Measurements from ENCODE around the gene ARHGAP10. TPM values are rescaled to one million over a fixed set of nuclear protein-coding genes. Genes with fewer than 3 reads are reported as not detected.

Gene ARHGAP10
- total RNA-seq, 1 experiment from 2014 or later = 9.0 TPM

DNA sequence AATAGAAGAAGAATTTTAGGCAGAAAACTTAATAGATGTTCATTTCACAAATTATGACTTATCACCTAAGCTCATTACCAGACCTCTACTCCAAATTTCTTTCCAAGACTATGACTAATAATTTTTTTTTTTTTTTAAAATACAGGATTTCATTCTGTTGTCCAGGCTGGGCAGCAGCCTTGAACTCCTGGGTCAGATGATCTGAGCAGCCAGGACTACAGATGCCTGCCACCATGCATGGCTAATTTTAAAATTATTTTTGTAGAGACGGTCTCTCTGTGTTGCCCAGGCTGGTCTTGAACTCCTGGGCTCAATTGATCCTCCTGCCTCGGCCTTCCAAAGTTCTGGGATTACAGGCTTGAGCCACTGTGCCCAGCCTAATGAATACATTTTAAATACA is 119.2 kb downstream of the ARHGAP10 start:
- H3K9me3 ChIP-seq (ENCODE audit: low read length) = no peaks in the 10 kb centered on the region
- H3F3A ChIP-seq (ENCODE audit: low read length, unreplicated experiment) = no peaks in the 10 kb centered on the region
- no peak overlapping the region for H3K27ac ChIP-seq (ENCODE audit: low read length)
- no peaks in the 10 kb centered on the region for H4K20me1 ChIP-seq (ENCODE audit: low read length)
- no peaks in the 10 kb centered on the region for H3K4me1 ChIP-seq (ENCODE audit: insufficient read depth, low read length)
- ChIA-PET CTCF (no interaction called here), POLR2A (ENCODE audit: unreplicated experiment) (no interaction called here)
- TF ChIP-seq EZH2 (IDR thresholded peaks at IDR 0.05; ENCODE audit: low read length, unreplicated experiment) (no peak), EZH2phosphoT487 (IDR thresholded peaks at IDR 0.05; ENCODE audit: borderline replicate concordance, low read length) (no peak)
- TF ChIP-seq, protein P1, sequence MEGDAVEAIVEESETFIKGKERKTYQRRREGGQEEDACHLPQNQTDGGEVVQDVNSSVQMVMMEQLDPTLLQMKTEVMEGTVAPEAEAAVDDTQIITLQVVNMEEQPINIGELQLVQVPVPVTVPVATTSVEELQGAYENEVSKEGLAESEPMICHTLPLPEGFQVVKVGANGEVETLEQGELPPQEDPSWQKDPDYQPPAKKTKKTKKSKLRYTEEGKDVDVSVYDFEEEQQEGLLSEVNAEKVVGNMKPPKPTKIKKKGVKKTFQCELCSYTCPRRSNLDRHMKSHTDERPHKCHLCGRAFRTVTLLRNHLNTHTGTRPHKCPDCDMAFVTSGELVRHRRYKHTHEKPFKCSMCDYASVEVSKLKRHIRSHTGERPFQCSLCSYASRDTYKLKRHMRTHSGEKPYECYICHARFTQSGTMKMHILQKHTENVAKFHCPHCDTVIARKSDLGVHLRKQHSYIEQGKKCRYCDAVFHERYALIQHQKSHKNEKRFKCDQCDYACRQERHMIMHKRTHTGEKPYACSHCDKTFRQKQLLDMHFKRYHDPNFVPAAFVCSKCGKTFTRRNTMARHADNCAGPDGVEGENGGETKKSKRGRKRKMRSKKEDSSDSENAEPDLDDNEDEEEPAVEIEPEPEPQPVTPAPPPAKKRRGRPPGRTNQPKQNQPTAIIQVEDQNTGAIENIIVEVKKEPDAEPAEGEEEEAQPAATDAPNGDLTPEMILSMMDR (conservative IDR thresholded peaks at IDR 0.05; ENCODE audit: low read depth, low read length) = no peak
- DNase-seq (no peak), ATAC-seq (no peak)
- H2AFZ ChIP-seq (ENCODE audit: low read length) = no peak overlapping the region
- H3K79me2 ChIP-seq (ENCODE audit: low read length) = no peaks in the 10 kb centered on the region
- H3K9me2 ChIP-seq (replicated peaks; ENCODE audit: low read length) = no peaks in the 10 kb centered on the region
- no peaks in the 10 kb centered on the region for H3K36me3 ChIP-seq (ENCODE audit: low read depth, low read length)
- intact Hi-C loops (cut with micrococcal nuclease) = no loop called here
- H3K9ac ChIP-seq (ENCODE audit: low read length) = no peak overlapping the region
- no peak overlapping the region for H3K4me3 ChIP-seq (ENCODE audit: low read length)
- no peaks in the 10 kb centered on the region for H3K27me3 ChIP-seq (ENCODE audit: low read length)
- H3K4me2 ChIP-seq (ENCODE audit: low read length) = no peak overlapping the region
- BruUV-seq (replicated peaks) = no TSS peak

DNA sequence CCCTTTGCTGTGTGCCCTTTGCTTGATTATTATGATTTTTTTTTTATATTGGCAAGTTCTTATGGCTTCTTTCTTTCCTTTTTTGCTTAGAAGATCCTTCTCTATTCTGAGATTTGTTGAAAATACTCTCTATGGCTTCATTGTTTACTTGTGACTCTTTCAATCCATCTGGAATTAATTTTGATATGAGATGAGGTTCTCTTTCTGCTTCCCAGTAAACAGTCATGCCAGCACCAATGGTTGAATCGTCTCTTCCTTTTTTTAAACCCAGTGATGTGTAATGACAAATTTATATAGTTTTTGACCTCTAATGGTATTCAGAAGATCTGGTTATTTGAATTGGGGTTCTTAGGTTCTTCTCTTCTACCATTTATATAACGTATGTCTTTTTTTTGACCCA is 121.8 kb downstream of the ARHGAP10 start:
- H3K36me3 ChIP-seq (ENCODE audit: low read depth, low read length) = no peaks in the 10 kb centered on the region
- H3K27me3 ChIP-seq (ENCODE audit: low read length) = no peaks in the 10 kb centered on the region
- no peaks in the 10 kb centered on the region for H3K9me2 ChIP-seq (replicated peaks; ENCODE audit: low read length)
- no peak overlapping the region for H3K4me3 ChIP-seq (ENCODE audit: low read length)
- H3K9me3 ChIP-seq (ENCODE audit: low read length) = no peaks in the 10 kb centered on the region
- no peak overlapping the region for H3K9ac ChIP-seq (ENCODE audit: low read length)
- no peak overlapping the region for H3K4me2 ChIP-seq (ENCODE audit: low read length)
- no peaks in the 10 kb centered on the region for H4K20me1 ChIP-seq (ENCODE audit: low read length)
- no peak for ATAC-seq
- H2AFZ ChIP-seq (ENCODE audit: low read length) = no peak overlapping the region
- H3K79me2 ChIP-seq (ENCODE audit: low read length) = no peaks in the 10 kb centered on the region
- ChIA-PET CTCF (no interaction called here), POLR2A (ENCODE audit: unreplicated experiment) (no interaction called here)
- H3K4me1 ChIP-seq (ENCODE audit: insufficient read depth, low read length) = no peaks in the 10 kb centered on the region
- TF ChIP-seq EZH2 (IDR thresholded peaks at IDR 0.05; ENCODE audit: low read length, unreplicated experiment) (no peak), EZH2phosphoT487 (IDR thresholded peaks at IDR 0.05; ENCODE audit: borderline replicate concordance, low read length) (no peak)
- TF ChIP-seq, protein P1 (conservative IDR thresholded peaks at IDR 0.05; ENCODE audit: low read depth, low read length) = no peak
- DNase-seq = no peak
- intact Hi-C loops (cut with micrococcal nuclease) = no loop called here
- no peak overlapping the region for H3K27ac ChIP-seq (ENCODE audit: low read length)
- no peaks in the 10 kb centered on the region for H3F3A ChIP-seq (ENCODE audit: low read length, unreplicated experiment)
- no TSS peak for BruUV-seq (replicated peaks)

DNA sequence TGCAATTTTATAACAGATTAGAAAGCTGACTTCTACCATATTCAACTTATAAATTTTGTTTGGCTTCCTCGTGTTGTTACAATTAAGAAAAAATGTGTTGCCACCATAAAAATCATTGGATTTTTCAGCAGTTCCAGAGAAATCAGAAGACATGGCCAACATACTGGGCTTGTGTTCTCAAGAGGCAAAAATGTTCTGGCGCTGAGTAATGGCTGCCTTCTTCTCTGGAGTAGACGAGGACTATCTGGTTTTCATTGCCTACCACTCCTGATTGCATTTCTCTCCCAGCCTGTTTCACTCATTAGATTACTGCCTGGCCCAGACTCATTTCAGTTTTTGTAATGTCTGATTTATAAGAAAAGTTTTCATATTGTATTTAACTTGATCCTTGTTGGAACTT is 122.3 kb downstream of the ARHGAP10 start:
- ATAC-seq (no peak), DNase-seq (no peak)
- Histone ChIP-seq H3K4me1 (ENCODE audit: insufficient read depth, low read length) (no peaks in the 10 kb centered on the region), H3K9me3 (ENCODE audit: low read length) (no peaks in the 10 kb centered on the region), H3K79me2 (ENCODE audit: low read length) (no peaks in the 10 kb centered on the region), H4K20me1 (ENCODE audit: low read length) (no peaks in the 10 kb centered on the region), H3K9ac (ENCODE audit: low read length) (no peak overlapping the region), H2AFZ (ENCODE audit: low read length) (no peak overlapping the region), H3K9me2 (replicated peaks; ENCODE audit: low read length) (no peaks in the 10 kb centered on the region), H3K4me3 (ENCODE audit: low read length) (no peak overlapping the region), H3F3A (ENCODE audit: low read length, unreplicated experiment) (no peaks in the 10 kb centered on the region), H3K27ac (ENCODE audit: low read length) (no peak overlapping the region), H3K27me3 (ENCODE audit: low read length) (no peaks in the 10 kb centered on the region), H3K36me3 (ENCODE audit: low read depth, low read length) (no peaks in the 10 kb centered on the region), H3K4me2 (ENCODE audit: low read length) (no peak overlapping the region)
- no peak for TF ChIP-seq EZH2phosphoT487 (IDR thresholded peaks at IDR 0.05; ENCODE audit: borderline replicate concordance, low read length)
- TF ChIP-seq, protein P1 (conservative IDR thresholded peaks at IDR 0.05; ENCODE audit: low read depth, low read length) = no peak
- no peak for TF ChIP-seq EZH2 (IDR thresholded peaks at IDR 0.05; ENCODE audit: low read length, unreplicated experiment)
- CTCF ChIA-PET = interaction anchor here (0.6 kb wide), 1 partner anchor 14 kb away, joined by 3 read pairs; no protein-coding TSS in a partner anchor
- POLR2A ChIA-PET (ENCODE audit: unreplicated experiment) = no interaction called here
- BruUV-seq (replicated peaks) = no TSS peak
- intact Hi-C loops (cut with micrococcal nuclease) = no loop called here
